ENCODE results near the gene SENP2.

The SENP2 gene

GRCh38 chr3:185645596-185646381, 59.7 kb downstream of the SENP2 start:
- Histone ChIP-seq H3K27me3 (ENCODE audit: low read depth) (no peaks in the 10 kb centered on the region), H3K4me1 (no peaks in the 10 kb centered on the region), H3K9me3 (no peaks in the 10 kb centered on the region), H3K4me3 (no peak overlapping the region), H3K36me3 (replicated peaks) (peaks cover 38% of the 10 kb centered on the region)
- in situ Hi-C loops (cut with MboI; ENCODE audit: low sequenced_read_pairs), result no loop called here
- DNase-seq (ENCODE audit: low spot score in 2 of 2), result no peak

GRCh38 chr3:185646382-185647133, 60.5 kb downstream of the SENP2 start:
- in situ Hi-C loops (cut with MboI; ENCODE audit: low sequenced_read_pairs), result no loop called here
- H3K4me3 ChIP-seq, result no peak overlapping the region
- no peaks in the 10 kb centered on the region for H3K27me3 ChIP-seq (ENCODE audit: low read depth)
- peaks cover 37% of the 10 kb centered on the region for H3K36me3 ChIP-seq (replicated peaks)
- no peaks in the 10 kb centered on the region for H3K4me1 ChIP-seq
- H3K9me3 ChIP-seq, result no peaks in the 10 kb centered on the region
- DNase-seq (ENCODE audit: low spot score in 2 of 2), result no peak

GRCh38 chr3:185647134-185647879, 61.2 kb downstream of the SENP2 start:
- peaks cover 43% of the 10 kb centered on the region for H3K36me3 ChIP-seq (replicated peaks)
- no peak overlapping the region for H3K4me3 ChIP-seq
- no peaks in the 10 kb centered on the region for H3K4me1 ChIP-seq
- no peaks in the 10 kb centered on the region for H3K9me3 ChIP-seq
- H3K27me3 ChIP-seq (ENCODE audit: low read depth), result no peaks in the 10 kb centered on the region
- in situ Hi-C loops (cut with MboI; ENCODE audit: low sequenced_read_pairs), result no loop called here
- DNase-seq (ENCODE audit: low spot score in 2 of 2), result no peak

GRCh38 chr3:185647880-185648210, 61.8 kb downstream of the SENP2 start:
- Histone ChIP-seq H3K9me3 (no peaks in the 10 kb centered on the region), H3K27me3 (ENCODE audit: low read depth) (no peaks in the 10 kb centered on the region), H3K4me1 (no peaks in the 10 kb centered on the region), H3K4me3 (no peak overlapping the region), H3K36me3 (replicated peaks) (peaks cover 43% of the 10 kb centered on the region)
- DNase-seq (ENCODE audit: low spot score in 2 of 2), result no peak
- in situ Hi-C loops (cut with MboI; ENCODE audit: low sequenced_read_pairs), result no loop called here

- no peaks in the 10 kb centered on the region for H3K27me3 ChIP-seq (ENCODE audit: low read depth)
- in situ Hi-C loops (cut with MboI; ENCODE audit: low sequenced_read_pairs), result no loop called here
- H3K9me3 ChIP-seq, result no peaks in the 10 kb centered on the region
- H3K36me3 ChIP-seq (replicated peaks), result peaks cover 41% of the 10 kb centered on the region
- H3K4me1 ChIP-seq, result no peaks in the 10 kb centered on the region
- no peak overlapping the region for H3K4me3 ChIP-seq
- no peak for DNase-seq (ENCODE audit: low spot score in 2 of 2)
Observed at GRCh38 chr3:185648396-185648795, 62.3 kb downstream of the SENP2 start.

GRCh38 chr3:185649414-185649813, 63.3 kb downstream of the SENP2 start:
- no peaks in the 10 kb centered on the region for H3K9me3 ChIP-seq
- peaks cover 48% of the 10 kb centered on the region for H3K36me3 ChIP-seq (replicated peaks)
- DNase-seq (ENCODE audit: low spot score in 2 of 2), result no peak
- H3K4me1 ChIP-seq, result no peaks in the 10 kb centered on the region
- H3K27me3 ChIP-seq (ENCODE audit: low read depth), result no peaks in the 10 kb centered on the region
- in situ Hi-C loops (cut with MboI; ENCODE audit: low sequenced_read_pairs), result no loop called here
- no peak overlapping the region for H3K4me3 ChIP-seq

- Histone ChIP-seq H3K4me3 (no peak overlapping the region), H3K9me3 (no peaks in the 10 kb centered on the region), H3K27me3 (ENCODE audit: low read depth) (no peaks in the 10 kb centered on the region), H3K4me1 (no peaks in the 10 kb centered on the region), H3K36me3 (replicated peaks) (peaks cover 56% of the 10 kb centered on the region)
- in situ Hi-C loops (cut with MboI; ENCODE audit: low sequenced_read_pairs), result loop anchor here (10.0 kb wide), 1 partner anchor 253 kb away; no protein-coding TSS in a partner anchor
- no peak for DNase-seq (ENCODE audit: low spot score in 2 of 2)
Observed at GRCh38 chr3:185651971-185652370, 65.9 kb downstream of the SENP2 start.

- Histone ChIP-seq H3K27me3 (ENCODE audit: low read depth) (no peaks in the 10 kb centered on the region), H3K9me3 (no peaks in the 10 kb centered on the region), H3K4me1 (no peaks in the 10 kb centered on the region), H3K36me3 (replicated peaks) (peaks cover 62% of the 10 kb centered on the region), H3K4me3 (no peak overlapping the region)
- no peak for DNase-seq (ENCODE audit: low spot score in 2 of 2)
- in situ Hi-C loops (cut with MboI; ENCODE audit: low sequenced_read_pairs), result loop anchor here (10.0 kb wide), 1 partner anchor 251 kb away; no protein-coding TSS in a partner anchor
Observed at GRCh38 chr3:185653949-185654757, 68.1 kb downstream of the SENP2 start.

GRCh38 chr3:185654758-185655145, 68.7 kb downstream of the SENP2 start:
- Histone ChIP-seq H3K4me3 (no peak overlapping the region), H3K27me3 (ENCODE audit: low read depth) (no peaks in the 10 kb centered on the region), H3K36me3 (replicated peaks) (peaks cover 57% of the 10 kb centered on the region), H3K4me1 (no peaks in the 10 kb centered on the region), H3K9me3 (no peaks in the 10 kb centered on the region)
- in situ Hi-C loops (cut with MboI; ENCODE audit: low sequenced_read_pairs), result loop anchor here (10.0 kb wide), 1 partner anchor 250 kb away; no protein-coding TSS in a partner anchor
- DNase-seq (ENCODE audit: low spot score in 2 of 2), result no peak

GRCh38 chr3:185655426-185656320, 69.6 kb downstream of the SENP2 start:
- Histone ChIP-seq H3K9me3 (no peaks in the 10 kb centered on the region), H3K36me3 (replicated peaks) (peaks cover 61% of the 10 kb centered on the region), H3K27me3 (ENCODE audit: low read depth) (no peaks in the 10 kb centered on the region), H3K4me1 (no peaks in the 10 kb centered on the region), H3K4me3 (no peak overlapping the region)
- in situ Hi-C loops (cut with MboI; ENCODE audit: low sequenced_read_pairs), result loop anchor here (10.0 kb wide), 1 partner anchor 249 kb away; no protein-coding TSS in a partner anchor
- DNase-seq (ENCODE audit: low spot score in 2 of 2), result peak in 1 of 2 experiments; percentile 1

GRCh38 chr3:185656321-185656840, 70.3 kb downstream of the SENP2 start:
- H3K36me3 ChIP-seq (replicated peaks), result peaks cover 61% of the 10 kb centered on the region
- no peaks in the 10 kb centered on the region for H3K9me3 ChIP-seq
- no peaks in the 10 kb centered on the region for H3K27me3 ChIP-seq (ENCODE audit: low read depth)
- H3K4me3 ChIP-seq, result no peak overlapping the region
- in situ Hi-C loops (cut with MboI; ENCODE audit: low sequenced_read_pairs), result loop anchor here (10.0 kb wide), 1 partner anchor 248 kb away; no protein-coding TSS in a partner anchor
- DNase-seq (ENCODE audit: low spot score in 2 of 2), result peak in 1 of 2 experiments; percentile 1
- no peaks in the 10 kb centered on the region for H3K4me1 ChIP-seq

- in situ Hi-C loops (cut with MboI; ENCODE audit: low sequenced_read_pairs), result loop anchor here (10.0 kb wide), 1 partner anchor 248 kb away; no protein-coding TSS in a partner anchor
- Histone ChIP-seq H3K4me3 (no peak overlapping the region), H3K27me3 (ENCODE audit: low read depth) (no peaks in the 10 kb centered on the region), H3K36me3 (replicated peaks) (peaks cover 55% of the 10 kb centered on the region), H3K9me3 (no peaks in the 10 kb centered on the region), H3K4me1 (no peaks in the 10 kb centered on the region)
- DNase-seq (ENCODE audit: low spot score in 2 of 2), result no peak
Observed at GRCh38 chr3:185657211-185657610, 71.1 kb downstream of the SENP2 start.

Data from HAP-1 (cell line).